Measurements from ENCODE around the gene DIAPH2.

The DIAPH2 gene

DNA sequence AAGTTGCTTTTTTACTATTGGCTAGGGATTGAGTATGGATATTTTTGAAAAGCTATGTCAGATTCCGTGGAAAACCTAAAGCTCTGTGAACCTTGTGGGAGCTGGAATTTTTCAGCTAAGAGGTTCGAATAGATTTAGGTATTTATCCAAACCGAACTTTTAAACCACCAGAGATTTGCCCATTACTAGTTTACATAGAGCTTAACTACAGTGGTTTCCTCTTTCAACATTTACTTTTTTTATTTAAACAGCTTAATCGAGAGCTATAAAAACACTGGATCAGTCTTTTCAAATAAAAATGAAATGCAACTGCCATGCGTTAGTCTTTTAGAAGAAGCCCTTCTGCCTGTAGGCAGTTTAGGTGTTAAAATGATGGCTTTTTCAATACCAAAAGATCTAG is 576.0 kb downstream of the DIAPH2 start:
- Histone ChIP-seq H3K4me3 (ENCODE audit: low read depth, low read length) (no peak overlapping the region), H3K9me3 (ENCODE audit: control insufficient read depth, insufficient read depth, low read depth, low read length) (no peaks in the 10 kb centered on the region), H3K27ac (ENCODE audit: extremely low read depth, low read depth, low read length) (no peak overlapping the region), H3K4me1 (ENCODE audit: control insufficient read depth, insufficient read depth, low read length) (no peaks in the 10 kb centered on the region), H3K36me3 (ENCODE audit: control insufficient read depth in 2 of 2, insufficient read depth in 1 of 2, low read length in 2 of 2) (no peaks in the 10 kb centered on the region)
- ChIA-PET CTCF (no interaction called here), POLR2A (no interaction called here)
- TF ChIP-seq ZNF133 (tag by site-specific recombination; IDR thresholded peaks at IDR 0.05), result no peak
- TF ChIP-seq ZNF211 (tag by site-specific recombination; IDR thresholded peaks at IDR 0.05; ENCODE audit: low read depth), result no peak
- no peak for TF ChIP-seq ZNF623 (tag by site-specific recombination; IDR thresholded peaks at IDR 0.05)

GRCh38 chrX:97266406-97267121 is 581.9 kb downstream of the DIAPH2 start:
- Histone ChIP-seq H3K4me3 (ENCODE audit: low read depth, low read length) (no peak overlapping the region), H3K4me1 (ENCODE audit: control insufficient read depth, insufficient read depth, low read length) (no peaks in the 10 kb centered on the region), H3K9me3 (ENCODE audit: control insufficient read depth, insufficient read depth, low read depth, low read length) (no peaks in the 10 kb centered on the region), H3K36me3 (ENCODE audit: control insufficient read depth in 2 of 2, insufficient read depth in 1 of 2, low read length in 2 of 2) (no peaks in the 10 kb centered on the region), H3K27ac (ENCODE audit: extremely low read depth, low read depth, low read length) (no peak overlapping the region)
- POLR2A ChIA-PET, result no interaction called here
- CTCF ChIA-PET, result interaction anchor here (0.7 to 1.1 kb wide), 2 partner anchors 9 to 191 kb away, joined by 3 read pairs; no protein-coding TSS in a partner anchor
- TF ChIP-seq ZNF16 (tag by site-specific recombination; IDR thresholded peaks at IDR 0.05; ENCODE audit: low read depth) (no peak), ZSCAN30 (tag by site-specific recombination; IDR thresholded peaks at IDR 0.05) (no peak), INSM2 (tag by site-specific recombination; IDR thresholded peaks at IDR 0.05) (no peak), KLF1 (tag by site-specific recombination; IDR thresholded peaks at IDR 0.05) (no peak), ZNF121 (tag by site-specific recombination; IDR thresholded peaks at IDR 0.05) (no peak), ZNF473 (tag by site-specific recombination; IDR thresholded peaks at IDR 0.05) (no peak), ZBTB20 (tag by site-specific recombination; IDR thresholded peaks at IDR 0.05) (no peak), ZNF792 (tag by site-specific recombination; IDR thresholded peaks at IDR 0.05) (no peak)

DNA sequence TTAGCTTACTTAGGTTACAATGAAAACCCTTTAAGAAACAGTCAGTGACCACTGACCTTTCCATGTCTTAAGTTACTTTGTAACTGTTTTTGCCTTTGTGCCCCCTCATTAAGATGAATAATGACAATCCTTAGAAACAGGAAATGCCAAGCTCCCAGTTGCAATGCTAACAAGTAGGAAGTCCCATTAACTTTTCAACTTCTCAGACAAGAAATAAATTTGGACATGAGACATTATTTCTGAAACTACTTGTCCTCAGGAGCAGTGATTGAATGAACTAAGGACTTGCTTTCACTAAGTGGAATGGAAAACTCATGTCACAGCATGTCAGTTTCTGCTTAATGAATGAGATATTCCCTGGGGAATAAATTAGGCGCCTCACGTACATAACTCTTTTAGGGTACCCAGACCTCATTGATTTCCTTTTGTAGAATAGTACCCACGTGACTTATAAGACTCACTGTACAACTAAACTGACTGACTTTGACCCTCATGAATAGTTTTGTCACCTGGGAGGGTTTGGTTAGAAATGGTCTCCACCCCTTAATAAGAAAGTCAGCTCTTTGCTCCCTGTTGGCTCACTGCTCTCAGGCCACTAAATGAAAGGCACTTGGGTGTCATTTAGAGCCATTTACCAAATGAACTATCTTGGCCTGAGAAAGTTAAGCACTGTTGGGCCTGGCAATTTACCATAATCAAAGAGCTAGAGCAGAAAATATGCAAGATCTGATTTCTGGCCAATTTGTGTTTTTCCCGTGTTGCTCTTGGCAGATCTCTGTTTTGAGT is 582.9 kb downstream of the DIAPH2 start:
- Histone ChIP-seq H3K36me3 (ENCODE audit: control insufficient read depth in 2 of 2, insufficient read depth in 1 of 2, low read length in 2 of 2) (no peaks in the 10 kb centered on the region), H3K4me1 (ENCODE audit: control insufficient read depth, insufficient read depth, low read length) (no peaks in the 10 kb centered on the region), H3K9me3 (ENCODE audit: control insufficient read depth, insufficient read depth, low read depth, low read length) (no peaks in the 10 kb centered on the region), H3K27ac (ENCODE audit: extremely low read depth, low read depth, low read length) (no peak overlapping the region), H3K4me3 (ENCODE audit: low read depth, low read length) (no peak overlapping the region)
- POLR2A ChIA-PET, result no interaction called here
- TF ChIP-seq ZNF274 (IDR thresholded peaks at IDR 0.05; ENCODE audit: low read length) (no peak), ZNF274 (tag by site-specific recombination; IDR thresholded peaks at IDR 0.05; ENCODE audit: borderline replicate concordance) (no peak), ZSCAN4 (tag by site-specific recombination; IDR thresholded peaks at IDR 0.05) (no peak), ZNF311 (tag by site-specific recombination; IDR thresholded peaks at IDR 0.05; ENCODE audit: borderline replicate concordance) (no peak), ZNF560 (tag by site-specific recombination; IDR thresholded peaks at IDR 0.05; ENCODE audit: borderline replicate concordance) (no peak), ZNF76 (tag by site-specific recombination; IDR thresholded peaks at IDR 0.05; ENCODE audit: borderline replicate concordance, low read depth) (no peak), ZSCAN18 (tag by site-specific recombination; IDR thresholded peaks at IDR 0.05) (no peak), ZNF266 (tag by site-specific recombination; IDR thresholded peaks at IDR 0.05; ENCODE audit: low read depth) (no peak), ZNF37A (tag by site-specific recombination; IDR thresholded peaks at IDR 0.05) (no peak), ZNF596 (tag by site-specific recombination; IDR thresholded peaks at IDR 0.05) (no peak), SP3 (tag by site-specific recombination; IDR thresholded peaks at IDR 0.05) (no peak), SCRT2 (tag by site-specific recombination; IDR thresholded peaks at IDR 0.05) (no peak), ZNF664 (tag by site-specific recombination; IDR thresholded peaks at IDR 0.05) (no peak), ZBTB8A (tag by site-specific recombination; IDR thresholded peaks at IDR 0.05) (no peak), FEZF1 (tag by site-specific recombination; IDR thresholded peaks at IDR 0.05) (no peak), ZBTB17 (tag by site-specific recombination; IDR thresholded peaks at IDR 0.05) (no peak)
- TF ChIP-seq, protein P1, sequence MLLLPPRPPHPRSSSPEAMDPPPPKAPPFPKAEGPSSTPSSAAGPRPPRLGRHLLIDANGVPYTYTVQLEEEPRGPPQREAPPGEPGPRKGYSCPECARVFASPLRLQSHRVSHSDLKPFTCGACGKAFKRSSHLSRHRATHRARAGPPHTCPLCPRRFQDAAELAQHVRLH (tag by site-specific recombination; IDR thresholded peaks at IDR 0.05), result no peak
- CTCF ChIA-PET, result interaction anchor here (1.1 kb wide), 1 partner anchor 10 kb away, joined by 3 read pairs; no protein-coding TSS in a partner anchor

All from HEK293 (cell line).